HepG2 (cell line): ENCODE measurements around the gene PPOX. TPM values are rescaled to one million over a fixed set of nuclear protein-coding genes. Genes with fewer than 3 reads are reported as not detected.

Source experiments
- AGO2 ChIP-seq: fragments of 200-400 bp; formaldehyde crosslinking; optimal IDR thresholded peaks from 2 replicates; pipeline ENCODE3; 2017; ENCODE audit warnings: mild to moderate bottlenecking, low read depth, low read length, moderate library complexity
- ATM ChIP-seq: fragments of 450-650 bp; IDR thresholded peaks from 2 replicates; pipeline ENCODE4 v1.7.1; 2017; ENCODE audit warnings: mild to moderate bottlenecking, borderline replicate concordance
- CC2D1A ChIP-seq: sonication (generic); formaldehyde crosslinking; IDR thresholded peaks from 2 replicates; pipeline ENCODE4 v1.8.1; 2023; ENCODE audit warnings: mild to moderate bottlenecking, missing genetic modification reagents
- FOXK1 ChIP-seq: sonication (generic); formaldehyde crosslinking; IDR thresholded peaks from 2 replicates; pipeline ENCODE4 v1.4.0; 2020; ENCODE audit warnings: low read depth, missing genetic modification reagents, borderline replicate concordance
- GATAD2A ChIP-seq: IDR thresholded peaks from 2 replicates; pipeline ENCODE4 v1.6.1; 2016
- HNF4G ChIP-seq, 2 experiments: sonication (generic) in 1 of 2; formaldehyde crosslinking in 1 of 2; IDR thresholded peaks; 2 replicates each; pipeline versions ENCODE4 v1.4.0 to v1.6.1; 2011 to 2020; ENCODE audit warnings: borderline replicate concordance in 2 of 2, low read depth in 2 of 2, mild to moderate bottlenecking in 2 of 2, low read length in 1 of 2, missing genetic modification reagents in 1 of 2, moderate library complexity in 1 of 2
- KDM6A ChIP-seq: IDR thresholded peaks from 2 replicates; pipeline ENCODE4 v1.6.1; 2016; ENCODE audit warnings: low read depth
- NFE2L2 ChIP-seq: fragments of 150-350 bp; IDR thresholded peaks from 2 replicates; pipeline ENCODE4 v1.6.1; 2014; ENCODE audit warnings: low read length
- RXRA ChIP-seq: sonication (generic); formaldehyde crosslinking; IDR thresholded peaks from 2 replicates; pipeline ENCODE4 v1.5.1; 2020; ENCODE audit warnings: missing genetic modification reagents
- SSRP1 ChIP-seq: IDR thresholded peaks from 2 replicates; pipeline ENCODE4 v1.6.1; 2016; ENCODE audit warnings: control low read depth
- YEATS2 ChIP-seq: sonication (generic); formaldehyde crosslinking; IDR thresholded peaks from 2 replicates; pipeline ENCODE4 v1.4.0; 2020; ENCODE audit warnings: missing genetic modification reagents, borderline replicate concordance
- ZNF12 ChIP-seq: sonication (generic); formaldehyde crosslinking; IDR thresholded peaks from 2 replicates; pipeline ENCODE4 v1.5.0; 2020; ENCODE audit warnings: missing genetic modification reagents
- ZNF547 ChIP-seq: sonication (generic); formaldehyde crosslinking; IDR thresholded peaks from 2 replicates; pipeline ENCODE4 v1.5.1; 2020; ENCODE audit warnings: mild to moderate bottlenecking, missing genetic modification reagents
- ZNF558 ChIP-seq: sonication (generic); formaldehyde crosslinking; IDR thresholded peaks from 2 replicates; pipeline ENCODE4 v1.9.0; 2022; ENCODE audit warnings: mild to moderate bottlenecking, missing genetic modification reagents, borderline replicate concordance
- ZNF788 ChIP-seq: sonication (generic); formaldehyde crosslinking; IDR thresholded peaks from 2 replicates; pipeline ENCODE4 v1.5.0; 2020; ENCODE audit warnings: mild to moderate bottlenecking, missing genetic modification reagents, borderline replicate concordance
- ZNF792 ChIP-seq: IDR thresholded peaks from 2 replicates; pipeline ENCODE4 v1.6.1; 2016
- ZNF83 ChIP-seq: sonication (generic); formaldehyde crosslinking; IDR thresholded peaks from 2 replicates; pipeline ENCODE4 v1.4.0; 2020; ENCODE audit warnings: missing genetic modification reagents, mild to moderate bottlenecking, borderline replicate concordance
- polyA plus RNA-seq, 8 experiments: library from polyadenylated mRNA; depleted of rRNA in 3 of 8; stranded (reverse) in 7 of 8; unstranded in 1 of 8; fragments of >200 nt; fragmentation: Illumina TruSeq in 4 of 8; extraction: Trizol in 4 of 8; gene quantifications; 2 replicates each; pipeline versions ENCODE4 v1.2.1 to v1.2.3, GENCODE V29; 2011 to 2016; ENCODE audit warnings: low read depth in 4 of 8, missing spikeins in 1 of 8, mixed read lengths in 1 of 8; ENCODE audit not compliant: insufficient read depth in 1 of 8
- total RNA-seq, 5 experiments: library from RNA; depleted of rRNA; stranded (reverse); fragments of >200 nt; fragmentation: Illumina TruSeq; extraction: Trizol; gene quantifications; 2 replicates each; pipeline ENCODE4 v1.2.3, GENCODE V29; 2016; ENCODE audit warnings: low read depth in 1 of 5
- TF ChIP-seq, protein P1 (sequence below), 2 experiments: sonication (generic) in 1 of 2; formaldehyde crosslinking in 1 of 2; IDR thresholded peaks; 2 replicates each; pipeline versions ENCODE4 v1.4.0 to v1.6.1; 2018 to 2020; ENCODE audit warnings: missing genetic modification reagents in 2 of 2, borderline replicate concordance in 1 of 2, low read depth in 1 of 2, mild to moderate bottlenecking in 1 of 2, missing biosample characterization in 1 of 2
- TF ChIP-seq, protein P2 (sequence below): IDR thresholded peaks from 2 replicates; pipeline ENCODE4 v1.6.1; 2016; ENCODE audit warnings: missing compliant biosample characterization, missing genetic modification reagents, borderline replicate concordance
- TF ChIP-seq, protein P3 (sequence below): IDR thresholded peaks from 2 replicates; pipeline ENCODE4 v1.6.1; 2016
- TF ChIP-seq, protein P4 (sequence below): sonication (generic); formaldehyde crosslinking; IDR thresholded peaks from 2 replicates; pipeline ENCODE4 v1.5.1; 2020; ENCODE audit warnings: mild to moderate bottlenecking, missing genetic modification reagents, moderate library complexity
- TF ChIP-seq, protein P5 (sequence below): sonication (generic); formaldehyde crosslinking; IDR thresholded peaks from 2 replicates; pipeline ENCODE4 v1.5.1; 2020; ENCODE audit warnings: missing genetic modification reagents, mild to moderate bottlenecking, borderline replicate concordance

The PPOX gene
- total and polyA plus RNA-seq, 2 of the 13 experiments (the other 11 are each of a cell fraction or from before 2014, with no cell fraction given), result 15.5 to 27.7 TPM

DNA sequence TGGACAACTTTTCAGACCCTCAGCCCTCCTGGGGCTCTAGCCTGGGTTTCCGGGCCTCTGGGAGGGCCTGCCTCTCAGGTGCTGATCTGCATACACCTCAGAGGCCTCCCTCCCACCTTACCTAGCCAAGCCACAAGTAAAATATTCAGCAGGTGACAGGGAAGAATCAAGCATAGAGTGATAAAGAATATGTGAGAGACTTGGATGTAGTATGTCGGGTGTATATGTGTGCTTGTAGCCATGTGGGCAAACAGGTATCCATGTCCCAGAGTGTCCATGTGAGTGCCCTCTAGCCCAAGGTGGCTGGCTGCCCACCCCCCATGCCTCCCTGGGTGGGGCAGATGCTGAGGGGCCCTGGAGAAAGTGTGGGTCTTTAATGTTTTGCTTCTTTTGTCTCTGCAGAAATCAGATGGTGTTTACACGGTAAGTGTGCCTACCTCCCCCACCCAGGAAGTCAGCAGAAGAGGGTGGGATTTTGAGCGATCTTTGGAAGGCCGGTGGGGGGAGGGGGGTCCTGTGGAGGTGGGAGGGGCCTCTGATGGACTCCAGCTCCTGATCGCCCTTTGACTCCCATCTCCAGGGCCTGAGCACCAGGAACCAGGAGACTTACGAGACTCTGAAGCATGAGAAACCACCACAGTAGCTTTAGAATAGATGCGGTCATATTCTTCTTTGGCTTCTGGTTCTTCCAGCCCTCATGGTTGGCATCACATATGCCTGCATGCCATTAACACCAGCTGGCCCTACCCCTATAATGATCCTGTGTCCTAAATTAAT is 52.3 kb downstream of the PPOX start (continued):
- TF ChIP-seq, protein P1, sequence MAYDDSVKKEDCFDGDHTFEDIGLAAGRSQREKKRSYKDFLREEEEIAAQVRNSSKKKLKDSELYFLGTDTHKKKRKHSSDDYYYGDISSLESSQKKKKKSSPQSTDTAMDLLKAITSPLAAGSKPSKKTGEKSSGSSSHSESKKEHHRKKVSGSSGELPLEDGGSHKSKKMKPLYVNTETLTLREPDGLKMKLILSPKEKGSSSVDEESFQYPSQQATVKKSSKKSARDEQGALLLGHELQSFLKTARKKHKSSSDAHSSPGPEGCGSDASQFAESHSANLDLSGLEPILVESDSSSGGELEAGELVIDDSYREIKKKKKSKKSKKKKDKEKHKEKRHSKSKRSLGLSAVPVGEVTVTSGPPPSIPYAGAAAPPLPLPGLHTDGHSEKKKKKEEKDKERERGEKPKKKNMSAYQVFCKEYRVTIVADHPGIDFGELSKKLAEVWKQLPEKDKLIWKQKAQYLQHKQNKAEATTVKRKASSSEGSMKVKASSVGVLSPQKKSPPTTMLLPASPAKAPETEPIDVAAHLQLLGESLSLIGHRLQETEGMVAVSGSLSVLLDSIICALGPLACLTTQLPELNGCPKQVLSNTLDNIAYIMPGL (CRISPR knock-in tag; IDR thresholded peaks at IDR 0.05; ENCODE audit: borderline replicate concordance in 1 of 2, low read depth in 1 of 2), result peak in 1 of 2 experiments; percentile 20; a peak in 1 of 4 replicates
- TF ChIP-seq YEATS2 (CRISPR knock-in tag) (peak; percentile 40; the same call in 1 of the 2 replicates), FOXK1 (CRISPR knock-in tag) (peak; percentile 60), ZNF547 (CRISPR knock-in tag) (0 out of 2 replicates have a peak, but pooled peaks have one; percentile 59), HNF4G (IDR thresholded peaks at IDR 0.05; ENCODE audit: borderline replicate concordance, low read depth, low read length) (peak; percentile 93), HNF4G (CRISPR knock-in tag; IDR thresholded peaks at IDR 0.05; ENCODE audit: borderline replicate concordance, low read depth) (peak; percentile 79; the same call in 1 of the 2 replicates), RXRA (CRISPR knock-in tag) (peak; percentile 72), KDM6A (CRISPR knock-in tag) (peak; percentile 89), ZNF12 (peak; percentile 73), ZNF83 (CRISPR knock-in tag) (0 out of 2 replicates have a peak, but pooled peaks have one; percentile 47), CC2D1A (CRISPR knock-in tag) (0 out of 2 replicates have a peak, but pooled peaks have one; percentile 67), ZNF792 (CRISPR knock-in tag) (peak; percentile 84), GATAD2A (CRISPR knock-in tag) (peak; percentile 89), ZNF558 (CRISPR knock-in tag) (peak; percentile 66; the same call in 1 of the 2 replicates), AGO2 (peak; percentile 89), NFE2L2 (no peak), SSRP1 (CRISPR knock-in tag) (0 out of 2 replicates have a peak, but pooled peaks have one; percentile 37), ZNF788 (CRISPR knock-in tag) (peak; percentile 59; the same call in 1 of the 2 replicates), ATM (no peak)
- TF ChIP-seq, protein P2, sequence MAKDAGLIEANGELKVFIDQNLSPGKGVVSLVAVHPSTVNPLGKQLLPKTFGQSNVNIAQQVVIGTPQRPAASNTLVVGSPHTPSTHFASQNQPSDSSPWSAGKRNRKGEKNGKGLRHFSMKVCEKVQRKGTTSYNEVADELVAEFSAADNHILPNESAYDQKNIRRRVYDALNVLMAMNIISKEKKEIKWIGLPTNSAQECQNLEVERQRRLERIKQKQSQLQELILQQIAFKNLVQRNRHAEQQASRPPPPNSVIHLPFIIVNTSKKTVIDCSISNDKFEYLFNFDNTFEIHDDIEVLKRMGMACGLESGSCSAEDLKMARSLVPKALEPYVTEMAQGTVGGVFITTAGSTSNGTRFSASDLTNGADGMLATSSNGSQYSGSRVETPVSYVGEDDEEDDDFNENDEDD (CRISPR knock-in tag), result peak; percentile 16; the same call in 1 of the 2 replicates
- TF ChIP-seq, protein P3, sequence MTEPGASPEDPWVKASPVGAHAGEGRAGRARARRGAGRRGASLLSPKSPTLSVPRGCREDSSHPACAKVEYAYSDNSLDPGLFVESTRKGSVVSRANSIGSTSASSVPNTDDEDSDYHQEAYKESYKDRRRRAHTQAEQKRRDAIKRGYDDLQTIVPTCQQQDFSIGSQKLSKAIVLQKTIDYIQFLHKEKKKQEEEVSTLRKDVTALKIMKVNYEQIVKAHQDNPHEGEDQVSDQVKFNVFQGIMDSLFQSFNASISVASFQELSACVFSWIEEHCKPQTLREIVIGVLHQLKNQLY, result peak; percentile 69; the same call in 1 of the 2 replicates
- TF ChIP-seq, protein P4, sequence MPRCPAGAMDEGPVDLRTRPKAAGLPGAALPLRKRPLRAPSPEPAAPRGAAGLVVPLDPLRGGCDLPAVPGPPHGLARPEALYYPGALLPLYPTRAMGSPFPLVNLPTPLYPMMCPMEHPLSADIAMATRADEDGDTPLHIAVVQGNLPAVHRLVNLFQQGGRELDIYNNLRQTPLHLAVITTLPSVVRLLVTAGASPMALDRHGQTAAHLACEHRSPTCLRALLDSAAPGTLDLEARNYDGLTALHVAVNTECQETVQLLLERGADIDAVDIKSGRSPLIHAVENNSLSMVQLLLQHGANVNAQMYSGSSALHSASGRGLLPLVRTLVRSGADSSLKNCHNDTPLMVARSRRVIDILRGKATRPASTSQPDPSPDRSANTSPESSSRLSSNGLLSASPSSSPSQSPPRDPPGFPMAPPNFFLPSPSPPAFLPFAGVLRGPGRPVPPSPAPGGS (CRISPR knock-in tag), result peak; percentile 63; the same call in 1 of the 2 replicates
- TF ChIP-seq, protein P5, sequence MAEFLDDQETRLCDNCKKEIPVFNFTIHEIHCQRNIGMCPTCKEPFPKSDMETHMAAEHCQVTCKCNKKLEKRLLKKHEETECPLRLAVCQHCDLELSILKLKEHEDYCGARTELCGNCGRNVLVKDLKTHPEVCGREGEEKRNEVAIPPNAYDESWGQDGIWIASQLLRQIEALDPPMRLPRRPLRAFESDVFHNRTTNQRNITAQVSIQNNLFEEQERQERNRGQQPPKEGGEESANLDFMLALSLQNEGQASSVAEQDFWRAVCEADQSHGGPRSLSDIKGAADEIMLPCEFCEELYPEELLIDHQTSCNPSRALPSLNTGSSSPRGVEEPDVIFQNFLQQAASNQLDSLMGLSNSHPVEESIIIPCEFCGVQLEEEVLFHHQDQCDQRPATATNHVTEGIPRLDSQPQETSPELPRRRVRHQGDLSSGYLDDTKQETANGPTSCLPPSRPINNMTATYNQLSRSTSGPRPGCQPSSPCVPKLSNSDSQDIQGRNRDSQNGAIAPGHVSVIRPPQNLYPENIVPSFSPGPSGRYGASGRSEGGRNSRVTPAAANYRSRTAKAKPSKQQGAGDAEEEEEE (CRISPR knock-in tag), result peak; percentile 36; the same call in 1 of the 2 replicates
